NCI-H2227 (cell line): ENCODE results near the gene BEND4.
A peak's percentile ranks its signal among the peaks of the same experiment; 100 is the strongest.
"Not testable (repeated sequence)": the region's sequence is repeated elsewhere in the genome, so short reads cannot be mapped to it uniquely, and the experiment has no call there.

Source experiments
- DNase-seq: peaks from one replicate; lab custom pipeline; 2025; ENCODE audit not compliant: unreplicated experiment; lab: John Stamatoyannopoulos, UW

BEND4 gene

DNA sequence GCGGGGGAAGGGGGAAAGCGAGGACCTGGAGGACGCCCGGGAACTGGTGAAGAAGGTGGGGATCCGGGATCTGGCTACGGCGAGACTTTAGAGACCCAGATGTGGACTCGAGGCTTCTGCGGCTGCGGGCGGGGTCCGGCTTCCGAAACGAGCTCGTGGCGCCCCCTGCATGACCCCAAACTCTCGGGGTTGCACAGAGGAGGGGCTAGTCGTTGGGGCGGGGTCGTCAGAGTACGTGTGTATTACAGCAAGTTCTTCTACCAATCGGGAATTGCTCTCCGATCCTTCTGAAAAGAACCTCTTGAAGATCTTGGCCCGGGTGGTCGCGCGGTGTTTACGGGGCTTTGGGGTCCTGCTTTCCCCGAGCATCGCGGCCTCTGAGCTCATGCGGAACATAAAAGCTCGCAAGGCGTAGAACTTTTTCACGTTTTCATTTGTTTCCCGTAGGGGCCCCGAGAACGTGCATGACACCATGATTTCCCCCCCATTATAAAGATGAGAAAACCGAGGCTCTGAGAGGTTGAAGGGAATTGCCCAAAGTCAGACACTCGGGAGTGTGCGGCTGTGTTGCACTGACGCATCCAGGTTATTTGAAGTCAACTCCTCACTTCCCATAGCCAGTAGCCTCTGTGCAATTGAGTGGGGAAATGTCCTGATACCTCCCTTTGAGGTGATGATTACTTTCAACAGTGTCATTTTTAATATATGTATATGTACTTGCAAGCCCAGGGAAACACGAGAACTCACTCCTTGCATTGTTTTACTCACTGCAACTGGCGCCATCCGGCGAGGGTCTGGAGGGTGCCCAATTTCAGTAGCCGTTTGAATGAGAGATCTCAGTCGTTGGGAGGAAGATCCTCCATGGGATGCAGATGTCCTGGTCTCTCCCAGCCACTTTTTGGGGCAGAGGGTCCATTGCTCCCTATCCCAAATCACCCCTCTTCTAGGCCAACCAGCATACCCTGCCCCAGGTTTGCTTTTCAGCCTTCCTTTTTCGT, at the start of gene BEND4:
Gene BEND4, minus strand, starts transcription at position 149 of the 998 bp plus-strand sequence. CDS start 512 bp downstream, outside the sequence.
- DNase-seq: no peak

DNA sequence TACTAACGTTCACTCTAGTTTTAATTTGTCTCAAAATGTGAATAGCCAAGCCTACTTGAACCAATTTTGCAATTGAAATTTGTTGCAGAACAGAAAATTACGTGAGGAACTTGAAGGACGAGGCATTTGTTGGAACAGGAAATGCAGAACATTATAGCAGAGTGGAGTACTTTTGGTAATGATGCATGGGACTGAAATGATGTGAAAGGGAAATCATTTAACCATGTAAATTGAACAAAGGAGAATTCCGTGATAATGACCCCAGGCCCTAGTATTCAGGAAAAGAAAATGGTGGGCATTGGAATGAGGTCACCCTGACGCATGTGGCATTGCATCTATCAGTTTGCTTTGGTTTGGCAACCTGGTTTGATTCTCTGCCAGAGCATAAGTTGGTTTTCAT, 44.9 kb upstream of the BEND4 start:
- no peak for DNase-seq

- no peak for DNase-seq
These were observed 20.5 kb upstream of the BEND4 start for GRCh38 chr4:42172921-42173320.

GRCh38 chr4:42172128-42172790, 19.8 kb upstream of the BEND4 start:
- DNase-seq: no peak

DNA sequence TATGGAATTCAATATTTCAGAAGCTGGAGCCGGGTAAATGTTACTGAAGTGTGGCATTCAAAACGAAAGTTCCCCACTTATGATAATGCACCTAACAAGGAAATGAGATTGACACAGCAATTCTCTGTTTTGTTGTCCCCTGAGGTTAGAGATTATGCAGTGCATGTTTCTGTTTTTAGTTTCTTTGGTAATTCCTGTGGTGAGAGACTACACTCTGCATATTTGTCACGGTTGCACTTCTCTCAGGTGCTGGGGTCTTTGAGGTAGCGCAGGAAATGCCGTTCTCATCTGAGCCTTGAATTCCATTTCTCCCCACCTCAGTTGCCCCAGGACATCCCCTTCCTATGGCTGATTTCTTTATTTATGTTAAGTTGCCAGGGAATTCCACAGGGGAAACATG, 15.3 kb upstream of the BEND4 start:
- DNase-seq: no peak

- DNase-seq: not testable (repeated sequence)
These were observed 13.7 kb upstream of the BEND4 start for GRCh38 chr4:42166186-42166585.

DNA sequence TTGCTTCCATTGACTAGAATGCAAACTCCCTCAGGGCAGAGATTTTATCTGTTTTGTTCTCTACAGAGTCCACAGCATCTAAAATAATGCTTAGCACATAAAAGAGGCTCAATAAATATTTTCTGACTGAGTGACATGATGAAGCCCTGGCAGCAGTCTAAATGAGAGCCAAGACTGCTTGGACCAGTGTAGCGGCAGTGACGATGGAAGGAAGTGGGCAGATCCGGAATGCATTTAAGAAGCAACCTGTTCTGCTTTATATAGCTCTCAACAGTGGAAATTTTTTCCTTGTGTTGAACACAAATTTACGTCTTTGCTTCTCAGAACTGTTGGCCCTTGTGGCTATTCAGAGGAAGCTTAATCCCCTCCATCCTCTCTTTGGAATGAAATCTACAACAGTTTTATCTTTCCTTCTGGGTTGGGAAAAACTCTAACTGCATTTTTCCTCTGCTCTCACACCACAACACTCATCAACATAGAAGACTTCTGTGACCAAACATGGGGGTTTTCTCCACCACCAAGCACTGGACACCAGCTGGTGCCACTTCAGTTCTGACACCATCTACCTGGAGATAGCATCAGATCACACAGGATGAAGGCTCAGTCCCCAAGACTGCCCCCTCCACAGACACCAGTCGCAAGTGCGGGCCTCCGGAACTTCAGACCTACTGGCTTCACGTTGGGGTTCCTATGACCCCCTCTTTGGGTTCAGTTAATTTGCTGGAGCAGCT, 7.0 kb upstream of the BEND4 start:
- DNase-seq: no peak

DNA sequence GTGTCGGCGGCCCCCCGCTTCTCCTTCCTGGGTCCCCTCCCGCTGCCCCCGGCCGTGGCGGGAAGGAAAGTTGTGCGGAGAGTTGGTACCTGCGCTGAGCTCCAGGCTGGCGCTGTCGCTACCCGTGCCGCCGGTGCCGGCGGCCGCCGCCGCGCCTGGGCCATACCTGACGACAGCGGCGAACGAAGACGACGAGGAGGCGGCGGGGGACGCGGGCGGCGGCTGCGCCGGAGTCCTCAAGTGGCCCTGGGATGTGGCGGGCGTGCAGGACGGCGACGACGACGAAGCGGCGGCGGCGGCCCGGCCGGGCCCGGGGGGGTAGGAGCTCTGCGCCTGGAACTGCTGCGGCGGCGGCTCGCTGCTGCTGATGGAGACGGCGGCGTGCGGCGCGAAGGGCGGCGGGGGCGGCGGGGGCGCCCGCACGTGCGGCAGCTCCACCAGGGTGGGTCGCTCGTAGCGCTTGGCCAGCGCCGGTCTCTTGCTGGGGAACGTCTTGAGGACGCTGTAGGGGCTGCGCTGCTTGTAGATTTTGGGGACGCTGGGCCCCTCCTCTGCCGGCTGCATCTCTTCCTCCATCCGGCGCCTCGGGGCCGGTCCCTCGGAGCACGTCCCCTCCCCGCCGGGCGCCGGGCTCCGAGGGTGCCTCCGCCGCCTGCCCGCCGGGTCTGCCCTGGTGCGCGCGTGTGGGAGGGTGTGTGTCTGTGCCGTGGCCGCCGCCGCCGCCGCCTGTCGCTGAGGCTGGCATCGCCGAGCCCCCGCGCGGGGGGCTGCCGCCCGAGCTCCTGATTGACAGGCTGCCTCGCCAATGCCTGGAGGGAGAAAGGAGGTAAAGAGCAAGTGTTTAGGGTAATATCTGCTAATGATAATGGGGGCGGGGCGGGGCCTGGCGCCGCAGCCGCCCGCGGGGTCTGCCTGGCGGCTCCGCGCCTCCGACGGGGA, 618 bp downstream of the BEND4 start:
- peak; percentile 27 for DNase-seq

GRCh38 chr4:42150653-42151567, 1.5 kb downstream of the BEND4 start:
- no peak for DNase-seq

DNA sequence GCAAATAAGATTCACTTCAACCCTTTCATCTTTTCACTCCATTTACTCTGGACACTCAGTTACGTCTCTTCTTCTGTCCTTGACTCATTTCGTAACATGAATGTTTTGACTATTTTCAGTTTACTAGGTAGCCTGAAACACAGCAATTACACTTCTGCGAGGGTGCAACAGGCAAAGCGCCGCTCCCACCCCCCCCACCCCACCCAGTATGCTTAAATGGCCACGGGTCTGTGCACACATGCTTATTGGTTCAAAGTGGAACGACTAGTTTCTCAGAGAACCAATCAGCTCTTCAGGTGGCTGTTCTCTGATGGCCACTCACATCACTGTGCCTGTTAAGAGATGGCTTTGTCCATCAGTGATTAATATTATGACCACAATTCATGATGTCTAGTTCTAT, 3.5 kb downstream of the BEND4 start:
- no peak for DNase-seq

GRCh38 chr4:42148425-42148824, 4.0 kb downstream of the BEND4 start:
- no peak for DNase-seq

DNA sequence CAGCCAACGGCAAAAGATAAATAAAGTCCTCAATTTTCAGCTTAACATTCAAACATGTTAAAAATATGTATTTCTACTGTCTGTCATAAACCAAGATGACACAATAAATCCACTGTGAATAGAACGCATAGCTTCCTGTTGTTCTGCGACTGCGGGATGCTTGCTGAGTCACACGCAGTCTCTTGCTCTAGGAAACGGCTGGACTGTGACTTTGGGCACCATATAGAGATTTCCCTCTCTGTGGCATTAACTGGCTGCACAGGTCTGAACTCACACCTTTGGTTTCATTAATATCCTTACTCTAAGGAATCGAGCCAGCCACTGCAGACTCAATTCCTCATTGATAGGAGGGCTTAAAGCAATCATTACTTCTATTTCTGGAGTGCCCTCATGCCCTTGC, 8.4 kb downstream of the BEND4 start:
- DNase-seq: no peak

- DNase-seq: no peak
These were observed 9.9 kb downstream of the BEND4 start for GRCh38 chr4:42142591-42142990.

GRCh38 chr4:42136371-42136770, 16.1 kb downstream of the BEND4 start:
- DNase-seq: no peak

DNA sequence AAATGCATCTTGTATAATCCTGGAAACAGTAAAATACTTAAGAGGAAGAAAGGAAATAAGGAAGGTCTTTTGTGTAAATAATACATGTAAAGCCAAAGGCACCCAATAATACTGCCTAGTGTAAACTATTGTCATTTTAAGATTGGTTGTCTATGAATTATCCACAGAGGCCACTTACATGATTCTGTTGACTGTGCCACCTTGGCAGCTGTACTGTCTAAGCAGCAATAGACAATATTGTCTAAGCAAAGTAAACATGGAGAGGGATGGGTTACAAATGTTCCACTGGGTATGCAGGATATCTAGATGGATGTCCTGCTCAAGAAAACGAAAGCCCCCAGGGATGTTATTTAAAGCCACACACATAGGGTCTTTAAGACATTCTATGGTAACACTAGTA, 19.4 kb downstream of the BEND4 start:
- no peak for DNase-seq

DNA sequence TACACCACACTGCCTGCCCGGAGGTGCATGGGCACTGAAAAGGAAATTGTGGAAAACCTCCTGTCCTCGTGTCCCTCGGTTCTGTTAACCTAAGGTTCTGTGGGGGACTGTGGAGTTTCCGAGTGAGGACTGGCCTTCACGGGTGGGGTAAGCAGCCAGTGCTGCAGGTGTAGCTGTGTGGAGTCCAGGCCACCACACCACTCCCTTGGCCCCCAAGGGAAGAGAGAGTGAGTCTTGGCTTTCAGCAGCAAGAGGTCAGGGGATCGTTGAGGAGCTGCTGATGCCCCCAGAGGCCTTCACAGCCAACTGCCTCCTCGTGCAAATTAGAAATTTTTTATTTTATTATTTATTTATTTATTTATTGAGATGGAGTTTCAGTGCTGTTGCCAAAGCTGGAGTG, 20.4 kb downstream of the BEND4 start:
- DNase-seq: no peak

GRCh38 chr4:42123071-42123644, 29.3 kb downstream of the BEND4 start:
- no peak for DNase-seq

DNA sequence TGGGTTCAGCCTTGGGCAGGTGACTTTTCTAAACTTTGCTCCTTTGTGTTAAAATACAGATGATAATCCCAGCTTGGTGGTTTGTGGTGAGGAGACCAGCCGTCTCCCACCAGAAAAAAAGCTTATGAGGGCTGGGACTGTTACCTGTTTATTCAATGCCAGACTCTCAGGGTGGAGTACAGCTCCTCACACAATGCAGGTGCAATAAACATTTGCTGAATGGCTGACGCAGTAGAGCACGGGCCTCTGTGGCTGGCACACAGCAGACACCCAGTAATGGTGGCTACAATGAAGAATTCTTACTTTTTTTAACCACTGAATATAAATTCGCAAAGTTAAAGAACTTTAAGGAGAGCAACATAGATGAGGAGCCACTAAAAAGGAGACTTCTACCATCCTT, 30.2 kb downstream of the BEND4 start:
- DNase-seq: no peak

- no peak for DNase-seq
These were observed 32.6 kb downstream of the BEND4 start for GRCh38 chr4:42119886-42120285.
